ENCODE results near the gene PLCB4. TPM values are rescaled to one million over a fixed set of nuclear protein-coding genes. Genes with fewer than 3 reads are reported as not detected.

PLCB4 gene
- total RNA-seq, 4 donors from 2014 or later: 17.4 to 264 (median 28.1) TPM

GRCh38 chr20:9114709-9115108 lies 45.8 kb downstream of the PLCB4 start:
- TF ChIP-seq POLR2A (IDR thresholded peaks at IDR 0.05): no peak
- TF ChIP-seq CTCF (IDR thresholded peaks at IDR 0.05): no peak
- intact Hi-C loops (cut with DNase I; ENCODE audit: low total_unique reads): no loop called here
- no peak for DNase-seq
- H3K36me3 ChIP-seq: no peaks in the 10 kb centered on the region
- H3K27me3 ChIP-seq: no peaks in the 10 kb centered on the region
- H3K4me3 ChIP-seq: no peak overlapping the region
- no peaks in the 10 kb centered on the region for H3K9me3 ChIP-seq
- no peaks in the 10 kb centered on the region for H3K4me1 ChIP-seq
- no peak overlapping the region for H3K27ac ChIP-seq

GRCh38 chr20:9117548-9117947 lies 48.7 kb downstream of the PLCB4 start:
- Histone ChIP-seq H3K9me3 (no peaks in the 10 kb centered on the region), H3K36me3 (no peaks in the 10 kb centered on the region), H3K27me3 (no peaks in the 10 kb centered on the region), H3K4me1 (no peaks in the 10 kb centered on the region), H3K27ac (no peak overlapping the region), H3K4me3 (no peak overlapping the region)
- intact Hi-C loops (cut with DNase I; ENCODE audit: low total_unique reads): no loop called here
- TF ChIP-seq POLR2A (IDR thresholded peaks at IDR 0.05): no peak
- no peak for TF ChIP-seq CTCF (IDR thresholded peaks at IDR 0.05)
- DNase-seq: no peak

GRCh38 chr20:9119776-9120175 lies 50.9 kb downstream of the PLCB4 start:
- no peak overlapping the region for H3K4me3 ChIP-seq
- no peaks in the 10 kb centered on the region for H3K27me3 ChIP-seq
- no peaks in the 10 kb centered on the region for H3K36me3 ChIP-seq
- no peak for DNase-seq
- intact Hi-C loops (cut with DNase I; ENCODE audit: low total_unique reads): no loop called here
- no peak overlapping the region for H3K27ac ChIP-seq
- no peak for TF ChIP-seq POLR2A (IDR thresholded peaks at IDR 0.05)
- no peak for TF ChIP-seq CTCF (IDR thresholded peaks at IDR 0.05)
- no peaks in the 10 kb centered on the region for H3K9me3 ChIP-seq
- no peaks in the 10 kb centered on the region for H3K4me1 ChIP-seq

GRCh38 chr20:9121211-9121610 lies 52.3 kb downstream of the PLCB4 start:
- Histone ChIP-seq H3K9me3 (no peaks in the 10 kb centered on the region), H3K4me3 (no peak overlapping the region), H3K27me3 (no peaks in the 10 kb centered on the region), H3K27ac (no peak overlapping the region), H3K36me3 (no peaks in the 10 kb centered on the region), H3K4me1 (no peaks in the 10 kb centered on the region)
- intact Hi-C loops (cut with DNase I; ENCODE audit: low total_unique reads): no loop called here
- no peak for TF ChIP-seq POLR2A (IDR thresholded peaks at IDR 0.05)
- TF ChIP-seq CTCF (IDR thresholded peaks at IDR 0.05): no peak
- DNase-seq: no peak

- intact Hi-C loops (cut with DNase I; ENCODE audit: low total_unique reads): no loop called here
- no peak for DNase-seq
- Histone ChIP-seq H3K4me1 (no peaks in the 10 kb centered on the region), H3K4me3 (no peak overlapping the region), H3K27me3 (no peaks in the 10 kb centered on the region), H3K27ac (no peak overlapping the region), H3K36me3 (no peaks in the 10 kb centered on the region), H3K9me3 (no peaks in the 10 kb centered on the region)
- TF ChIP-seq POLR2A (IDR thresholded peaks at IDR 0.05) (no peak), CTCF (IDR thresholded peaks at IDR 0.05) (no peak)
Observed at GRCh38 chr20:9122571-9122970, 53.7 kb downstream of the PLCB4 start.
